ENCODE results near the gene DECR2.

- no peak for TF ChIP-seq CTCF (IDR thresholded peaks at IDR 0.05)
- TF ChIP-seq POLR2A (IDR thresholded peaks at IDR 0.05) = peak in 1 of 2 donors; percentile 31
These were observed 20.5 kb upstream of the DECR2 start for GRCh38 chr16:381012-381788.

Measured in Peyer's patch (tissue), 4 donors.